Lower lobe of right lung (tissue), 2 donors: ENCODE results near the gene SAMD4B. TPM values are rescaled to one million over a fixed set of nuclear protein-coding genes. Genes with fewer than 3 reads are reported as not detected.

Experiments used
- ATAC-seq, 2 donors: fragments of 200-7000 bp; cut with Tn5 transposase; one replicate each; pipeline ENCODE4 v1.9.1; 2020 to 2022; ENCODE audit warnings: mild to moderate bottlenecking in 2 of 2, moderate library complexity in 2 of 2
- DNase-seq: peaks from one replicate; pipeline ENCODE4 v3.0.0-alpha.2; 2020
- H3K27ac ChIP-seq: fragments of 200-600 bp; one replicate; pipeline ENCODE4 v1.8.0; 2022
- H3K27me3 ChIP-seq: fragments of 200-600 bp; one replicate; pipeline ENCODE4 v1.8.0; 2022; ENCODE audit warnings: low read depth
- H3K36me3 ChIP-seq: fragments of 200-600 bp; one replicate; pipeline ENCODE4 v1.8.0; 2022; ENCODE audit warnings: mild to moderate bottlenecking
- H3K4me1 ChIP-seq: fragments of 200-600 bp; one replicate; pipeline ENCODE4 v1.8.0; 2022
- H3K4me3 ChIP-seq: fragments of 200-600 bp; one replicate; pipeline ENCODE4 v1.8.0; 2022; ENCODE audit warnings: mild to moderate bottlenecking
- H3K9me3 ChIP-seq: fragments of 200-600 bp; one replicate; pipeline ENCODE4 v1.8.0; 2022
- intact Hi-C: fragments of 100-400 bp; cut with DNase I; formaldehyde crosslinking; loops from one replicate; pipeline ENCODE4 v1.11.0; 2022
- total RNA-seq: library from RNA; stranded (reverse); fragmentation: NEBNext Ultra II Directional; extraction: Animal tissue kit (Norgen Biotek cat#: 25700); gene quantifications from one replicate; pipeline ENCODE4 v1.2.1, GENCODE V29; 2021
- TF ChIP-seq, protein P1 (sequence below): fragments of 200-600 bp; IDR thresholded peaks from one replicate; pipeline ENCODE4 v1.8.0; 2022; ENCODE audit warnings: antibody characterized with exemption, mild to moderate bottlenecking
- donor health status: DM: no; HTN: yes; CAD: no; lungs with severe emphysema.

SAMD4B gene
- total RNA-seq, 1 donor from 2014 or later, result 74.4 TPM

DNA sequence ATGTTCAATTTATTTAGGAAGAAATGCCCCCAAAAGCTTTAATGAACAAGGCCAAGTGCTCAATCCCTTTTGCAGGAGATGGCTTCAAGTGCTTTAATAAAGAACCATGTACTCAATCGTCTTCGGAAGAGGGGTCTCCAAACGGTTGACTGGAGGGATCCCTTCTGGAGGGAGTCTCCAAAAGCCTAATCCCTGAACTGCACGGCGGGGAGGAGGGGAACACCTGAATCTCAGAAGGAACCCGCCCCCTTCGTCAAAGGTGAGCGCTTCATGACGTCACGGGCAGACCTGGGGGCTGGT lies 48.2 kb downstream of the SAMD4B start:
- H3K9me3 ChIP-seq, result no peaks in the 10 kb centered on the region
- TF ChIP-seq, protein P1, sequence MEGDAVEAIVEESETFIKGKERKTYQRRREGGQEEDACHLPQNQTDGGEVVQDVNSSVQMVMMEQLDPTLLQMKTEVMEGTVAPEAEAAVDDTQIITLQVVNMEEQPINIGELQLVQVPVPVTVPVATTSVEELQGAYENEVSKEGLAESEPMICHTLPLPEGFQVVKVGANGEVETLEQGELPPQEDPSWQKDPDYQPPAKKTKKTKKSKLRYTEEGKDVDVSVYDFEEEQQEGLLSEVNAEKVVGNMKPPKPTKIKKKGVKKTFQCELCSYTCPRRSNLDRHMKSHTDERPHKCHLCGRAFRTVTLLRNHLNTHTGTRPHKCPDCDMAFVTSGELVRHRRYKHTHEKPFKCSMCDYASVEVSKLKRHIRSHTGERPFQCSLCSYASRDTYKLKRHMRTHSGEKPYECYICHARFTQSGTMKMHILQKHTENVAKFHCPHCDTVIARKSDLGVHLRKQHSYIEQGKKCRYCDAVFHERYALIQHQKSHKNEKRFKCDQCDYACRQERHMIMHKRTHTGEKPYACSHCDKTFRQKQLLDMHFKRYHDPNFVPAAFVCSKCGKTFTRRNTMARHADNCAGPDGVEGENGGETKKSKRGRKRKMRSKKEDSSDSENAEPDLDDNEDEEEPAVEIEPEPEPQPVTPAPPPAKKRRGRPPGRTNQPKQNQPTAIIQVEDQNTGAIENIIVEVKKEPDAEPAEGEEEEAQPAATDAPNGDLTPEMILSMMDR, result no peak
- no peaks in the 10 kb centered on the region for H3K27me3 ChIP-seq
- DNase-seq (no peak), ATAC-seq (peak; percentile 42 to 60)
- H3K36me3 ChIP-seq, result peaks cover 72% of the 10 kb centered on the region
- H3K4me1 ChIP-seq, result peaks cover 28% of the 10 kb centered on the region
- intact Hi-C loops, result no loop called here
- peak overlapping the region; percentile 90 for H3K4me3 ChIP-seq
- H3K27ac ChIP-seq, result peak overlapping the region; percentile 98

DNA sequence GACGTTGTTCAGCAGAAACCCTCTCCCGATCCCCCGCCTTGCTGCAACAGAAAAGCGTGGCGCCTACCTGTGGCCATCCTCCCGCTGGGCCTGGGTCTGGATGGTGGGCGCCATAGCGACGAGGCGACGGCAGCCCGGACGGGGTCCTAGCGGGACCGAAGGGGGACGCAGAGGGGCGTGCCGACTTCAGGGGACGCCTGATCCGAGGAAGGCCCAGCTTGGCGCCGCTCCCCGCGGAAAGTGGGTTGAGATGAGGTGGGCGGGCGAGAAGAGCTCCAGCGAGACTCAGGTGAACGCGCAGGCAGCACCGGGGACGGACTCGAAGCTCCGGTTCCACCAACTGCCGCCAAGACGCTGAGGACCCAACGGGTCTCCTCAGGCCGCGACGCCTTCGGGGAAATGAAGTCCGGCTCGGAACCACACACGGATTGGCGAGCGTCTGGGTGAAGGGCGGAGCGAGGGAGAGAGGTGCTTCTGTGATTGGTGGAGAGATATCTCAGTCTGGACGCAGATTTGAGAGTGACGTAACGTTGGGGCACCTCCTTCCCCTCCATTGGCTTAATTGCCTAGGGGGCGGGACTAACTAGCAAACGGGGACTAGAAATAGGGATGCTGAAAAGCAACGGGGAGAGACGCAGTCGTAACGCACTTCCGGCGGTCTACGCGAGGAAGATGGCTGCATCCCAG lies 48.7 kb downstream of the SAMD4B start, which contains the start of the genes MED29 and PAF1:
Gene MED29 (plus strand): TSS at position 628 of the 687 bp plus-strand sequence. CDS start 45 bp downstream, at position 673.
Gene PAF1 (minus strand): TSS at position 356 of the 687 bp plus-strand sequence. CDS start 242 bp downstream, at position 114.
- H3K36me3 ChIP-seq, result peaks cover 71% of the 10 kb centered on the region
- H3K27ac ChIP-seq, result peak within 1 kb of the TSS; percentile 98
- H3K27me3 ChIP-seq, result no peaks in the 10 kb centered on the region
- peak within 1 kb of the TSS; percentile 90 for H3K4me3 ChIP-seq
- TF ChIP-seq, protein P1, result no peak
- ATAC-seq (peak; percentile 97), DNase-seq (peak; percentile 97)
- no peaks in the 10 kb centered on the region for H3K9me3 ChIP-seq
- intact Hi-C loops, result no loop called here
- H3K4me1 ChIP-seq, result peaks cover 28% of the 10 kb centered on the region

GRCh38 chr19:39397360-39398296 lies 55.4 kb downstream of the SAMD4B start:
- peaks cover 47% of the 10 kb centered on the region for H3K4me1 ChIP-seq
- intact Hi-C loops, result no loop called here
- peak overlapping the region; percentile 28 for H3K4me3 ChIP-seq
- DNase-seq, result peak; percentile 94
- H3K9me3 ChIP-seq, result no peaks in the 10 kb centered on the region
- peak overlapping the region; percentile 88 for H3K27ac ChIP-seq
- ATAC-seq, result peak; percentile 77 to 89
- H3K27me3 ChIP-seq, result no peaks in the 10 kb centered on the region
- peaks cover 46% of the 10 kb centered on the region for H3K36me3 ChIP-seq
- TF ChIP-seq, protein P1, result peak; percentile 98

DNA sequence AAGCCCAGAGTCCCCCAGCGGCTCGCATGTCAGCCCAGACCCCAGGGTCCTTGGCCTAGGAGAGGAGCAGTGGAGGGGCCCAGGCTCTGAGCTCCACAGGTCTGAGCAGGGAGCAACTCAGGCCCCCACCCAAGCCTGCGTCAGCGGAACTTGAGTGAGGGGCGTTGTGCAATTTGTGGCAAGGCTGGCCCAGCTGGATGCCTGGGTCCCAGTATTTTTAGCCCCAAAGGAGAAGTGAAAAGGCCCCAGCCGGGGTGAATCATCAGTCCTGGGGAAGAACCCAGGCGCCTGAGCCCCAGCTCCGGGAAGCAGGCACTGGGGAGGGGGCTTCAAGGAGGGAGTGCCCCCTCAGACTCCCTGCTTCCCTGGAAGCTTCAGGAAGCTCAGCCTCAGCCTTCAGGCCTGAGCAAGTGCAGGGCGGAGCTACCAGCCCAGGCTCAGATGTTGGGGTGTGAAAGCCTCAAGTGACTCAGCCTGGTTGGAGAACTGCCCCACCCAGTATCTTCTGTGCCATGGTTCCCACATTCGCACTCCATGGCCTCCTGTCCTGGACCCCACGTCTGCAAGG lies 56.2 kb downstream of the SAMD4B start:
- H3K4me3 ChIP-seq, result peak overlapping the region; percentile 28
- H3K27ac ChIP-seq, result peak overlapping the region; percentile 88
- peaks cover 49% of the 10 kb centered on the region for H3K4me1 ChIP-seq
- H3K9me3 ChIP-seq, result no peaks in the 10 kb centered on the region
- no peaks in the 10 kb centered on the region for H3K27me3 ChIP-seq
- DNase-seq, result peak; percentile 92
- H3K36me3 ChIP-seq, result peaks cover 39% of the 10 kb centered on the region
- ATAC-seq, result peak; percentile 12 to 41
- intact Hi-C loops, result no loop called here
- TF ChIP-seq, protein P1, result no peak

DNA sequence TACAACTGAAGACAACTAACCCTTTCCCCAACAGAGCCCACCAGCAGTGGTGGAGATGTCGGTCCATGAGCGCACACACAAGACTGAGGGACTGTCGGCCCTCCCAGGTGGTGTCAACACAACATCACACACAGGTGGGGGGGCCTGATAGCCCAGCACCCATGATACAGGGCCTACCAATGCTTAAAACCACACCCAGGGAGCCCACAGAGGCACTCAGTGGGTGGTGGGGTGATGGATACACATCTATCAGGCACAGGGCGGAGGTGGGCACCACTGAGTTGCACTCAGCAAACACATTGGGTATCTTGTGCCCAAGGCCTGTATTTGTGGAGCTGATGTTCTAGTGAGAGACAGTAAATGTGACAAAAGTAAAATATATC lies 57.4 kb downstream of the SAMD4B start:
- Histone ChIP-seq H3K27ac (peak overlapping the region; percentile 88), H3K4me1 (peaks cover 56% of the 10 kb centered on the region), H3K4me3 (no peak overlapping the region), H3K36me3 (peaks cover 26% of the 10 kb centered on the region), H3K9me3 (no peaks in the 10 kb centered on the region), H3K27me3 (no peaks in the 10 kb centered on the region)
- DNase-seq (no peak), ATAC-seq (no peak)
- TF ChIP-seq, protein P1, result no peak
- intact Hi-C loops, result no loop called here
